ENCODE data around the gene JAKMIP1.

JAKMIP1 gene

GRCh38 chr4:6024313-6024960 lies 175.9 kb downstream of the JAKMIP1 start:
- H3K27ac Mint-ChIP-seq: no peak overlapping the region
- H3K4me3 Mint-ChIP-seq: no peak overlapping the region

DNA sequence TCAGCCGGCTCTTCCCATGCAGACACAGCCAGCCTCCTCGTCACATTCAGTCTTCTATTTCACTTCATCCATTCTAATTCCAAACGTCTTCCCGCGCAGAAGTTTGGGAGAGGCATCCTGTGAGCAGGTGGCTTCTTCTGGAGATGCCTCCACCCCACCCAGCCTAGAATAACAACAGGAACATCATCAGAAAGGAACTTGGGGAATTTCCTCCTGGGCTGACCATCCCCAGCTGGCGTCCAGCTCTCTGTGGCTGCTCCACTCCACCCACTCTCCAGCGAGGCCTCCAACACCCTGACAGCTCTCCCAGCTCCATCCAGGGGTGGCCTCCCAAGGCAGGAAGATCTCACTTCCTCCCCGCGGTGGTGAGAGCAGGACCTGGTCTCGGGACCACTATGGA lies 176.6 kb downstream of the JAKMIP1 start:
- no peak for DNase-seq
- TF ChIP-seq, protein P1, sequence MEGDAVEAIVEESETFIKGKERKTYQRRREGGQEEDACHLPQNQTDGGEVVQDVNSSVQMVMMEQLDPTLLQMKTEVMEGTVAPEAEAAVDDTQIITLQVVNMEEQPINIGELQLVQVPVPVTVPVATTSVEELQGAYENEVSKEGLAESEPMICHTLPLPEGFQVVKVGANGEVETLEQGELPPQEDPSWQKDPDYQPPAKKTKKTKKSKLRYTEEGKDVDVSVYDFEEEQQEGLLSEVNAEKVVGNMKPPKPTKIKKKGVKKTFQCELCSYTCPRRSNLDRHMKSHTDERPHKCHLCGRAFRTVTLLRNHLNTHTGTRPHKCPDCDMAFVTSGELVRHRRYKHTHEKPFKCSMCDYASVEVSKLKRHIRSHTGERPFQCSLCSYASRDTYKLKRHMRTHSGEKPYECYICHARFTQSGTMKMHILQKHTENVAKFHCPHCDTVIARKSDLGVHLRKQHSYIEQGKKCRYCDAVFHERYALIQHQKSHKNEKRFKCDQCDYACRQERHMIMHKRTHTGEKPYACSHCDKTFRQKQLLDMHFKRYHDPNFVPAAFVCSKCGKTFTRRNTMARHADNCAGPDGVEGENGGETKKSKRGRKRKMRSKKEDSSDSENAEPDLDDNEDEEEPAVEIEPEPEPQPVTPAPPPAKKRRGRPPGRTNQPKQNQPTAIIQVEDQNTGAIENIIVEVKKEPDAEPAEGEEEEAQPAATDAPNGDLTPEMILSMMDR (IDR thresholded peaks at IDR 0.05): no peak
- Mint-ChIP-seq H3K4me1 (peaks cover 15% of the 10 kb centered on the region), H3K4me3 (no peak overlapping the region), H3K36me3 (ENCODE audit: low read depth) (no peaks in the 10 kb centered on the region), H3K27me3 (ENCODE audit: low read depth, poor library complexity) (peaks cover 36% of the 10 kb centered on the region), H3K9me3 (no peaks in the 10 kb centered on the region), H3K27ac (no peak overlapping the region)

More at GRCh38 chr4:6024313-6024960, 175.9 kb downstream of the JAKMIP1 start:
- H3K9me3 Mint-ChIP-seq: no peaks in the 10 kb centered on the region
- peaks cover 11% of the 10 kb centered on the region for H3K4me1 Mint-ChIP-seq
- DNase-seq: no peak
- no peaks in the 10 kb centered on the region for H3K36me3 Mint-ChIP-seq (ENCODE audit: low read depth)
- peaks cover 36% of the 10 kb centered on the region for H3K27me3 Mint-ChIP-seq (ENCODE audit: low read depth, poor library complexity)
- TF ChIP-seq, protein P1 (IDR thresholded peaks at IDR 0.05): no peak

DNA sequence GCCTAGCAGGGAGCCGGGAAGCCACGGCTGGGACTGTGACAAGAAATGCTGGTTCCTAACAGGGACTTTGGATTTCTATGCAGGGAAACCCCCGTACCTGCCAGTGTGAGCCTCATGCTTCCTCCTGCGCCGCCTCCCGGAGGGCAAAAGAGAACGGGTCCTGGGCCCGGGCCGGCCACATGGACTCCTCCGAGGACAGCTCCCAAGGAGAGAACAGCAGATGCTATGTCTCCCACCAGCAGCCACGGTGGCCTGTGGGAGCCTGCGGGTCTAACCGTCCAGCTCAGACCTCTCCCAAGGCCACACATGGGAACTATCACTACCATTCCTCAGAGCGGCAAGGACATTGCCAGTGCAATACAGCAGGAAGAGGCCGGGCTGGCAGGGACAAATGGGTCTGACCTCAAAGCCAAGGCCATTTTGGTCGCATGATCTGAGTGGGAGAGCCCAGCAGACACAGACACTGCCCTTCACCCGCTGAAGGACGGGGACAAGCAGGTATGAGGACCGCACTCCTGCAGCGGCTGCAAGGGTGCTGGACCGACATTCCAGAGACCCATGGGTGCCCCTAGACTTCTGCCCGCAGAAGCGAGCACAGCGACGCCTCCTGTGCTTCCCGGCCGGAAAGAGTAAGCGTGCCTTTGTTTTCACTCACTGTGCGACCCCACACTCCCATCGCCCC lies 177.6 kb downstream of the JAKMIP1 start:
- H3K4me1 Mint-ChIP-seq: peaks cover 15% of the 10 kb centered on the region
- no peak overlapping the region for H3K27ac Mint-ChIP-seq
- TF ChIP-seq, protein P1 (IDR thresholded peaks at IDR 0.05): no peak
- H3K36me3 Mint-ChIP-seq (ENCODE audit: low read depth): no peaks in the 10 kb centered on the region
- H3K9me3 Mint-ChIP-seq: no peaks in the 10 kb centered on the region
- peaks cover 43% of the 10 kb centered on the region for H3K27me3 Mint-ChIP-seq (ENCODE audit: low read depth, poor library complexity)
- no peak overlapping the region for H3K4me3 Mint-ChIP-seq
- no peak for DNase-seq

DNA sequence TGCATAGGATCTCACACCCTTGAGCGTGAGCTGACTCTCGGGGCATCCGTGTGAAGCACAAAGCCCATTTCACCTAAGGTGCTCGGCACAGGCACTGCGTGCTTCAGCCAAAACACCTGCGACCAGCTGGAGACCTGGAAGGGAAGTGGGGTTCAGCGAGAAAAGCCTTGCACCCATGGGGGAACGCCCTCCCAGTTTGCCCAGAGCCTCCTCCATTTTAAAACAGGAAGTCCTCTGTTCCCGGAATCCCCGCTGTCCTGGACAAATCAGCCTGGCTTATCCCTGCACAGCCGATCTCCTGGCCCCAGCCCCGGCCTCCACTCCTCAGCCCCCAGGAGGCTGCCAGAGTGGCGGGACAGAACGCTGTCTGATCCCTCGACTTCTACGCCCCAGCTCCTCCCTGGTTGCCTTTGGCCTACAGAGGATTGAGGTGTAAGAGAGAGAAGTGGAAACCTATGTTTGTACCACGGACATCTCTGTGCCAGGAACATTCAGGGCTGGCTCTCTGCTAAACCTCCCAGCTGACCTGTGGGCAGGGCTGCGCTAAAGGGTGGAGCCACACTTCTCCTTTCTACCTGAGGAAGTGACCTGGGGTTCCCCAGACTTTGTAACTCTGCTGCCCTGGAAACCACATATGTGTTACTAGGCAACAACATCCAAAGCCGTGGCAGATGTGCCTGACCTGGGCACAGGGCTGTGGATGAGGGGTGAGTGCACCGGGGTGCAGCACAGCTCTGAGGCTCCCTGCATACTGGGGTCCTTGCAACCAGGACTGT lies 178.3 kb downstream of the JAKMIP1 start:
- Mint-ChIP-seq H3K36me3 (ENCODE audit: low read depth) (no peaks in the 10 kb centered on the region), H3K9me3 (no peaks in the 10 kb centered on the region), H3K27ac (no peak overlapping the region), H3K4me1 (peaks cover 15% of the 10 kb centered on the region), H3K4me3 (no peak overlapping the region), H3K27me3 (ENCODE audit: low read depth, poor library complexity) (peaks cover 43% of the 10 kb centered on the region)
- no peak for DNase-seq
- TF ChIP-seq, protein P1 (IDR thresholded peaks at IDR 0.05): no peak

DNA sequence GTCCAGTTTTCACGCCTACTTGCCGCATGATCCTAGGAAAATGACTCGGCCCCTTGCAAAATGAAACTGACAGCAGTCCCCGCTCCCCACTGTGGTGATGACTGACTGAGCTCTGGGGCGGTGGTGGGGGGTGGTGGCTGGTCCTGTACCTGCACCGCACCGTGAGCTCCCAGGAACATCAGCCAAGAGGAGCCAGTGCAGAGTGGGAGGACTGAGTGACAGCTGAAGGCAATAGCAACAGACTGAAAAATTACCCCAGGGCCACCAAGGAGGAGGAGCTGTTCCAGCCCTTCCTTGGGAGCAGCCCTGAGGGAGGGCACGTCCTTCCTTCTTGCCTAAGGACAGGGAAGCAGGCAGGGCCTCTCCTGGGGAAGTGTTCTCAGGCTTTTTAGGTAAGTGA lies 179.7 kb downstream of the JAKMIP1 start:
- Mint-ChIP-seq H3K36me3 (ENCODE audit: low read depth) (no peaks in the 10 kb centered on the region), H3K4me3 (no peak overlapping the region), H3K9me3 (no peaks in the 10 kb centered on the region), H3K27me3 (ENCODE audit: low read depth, poor library complexity) (peaks cover 44% of the 10 kb centered on the region), H3K4me1 (peaks cover 15% of the 10 kb centered on the region), H3K27ac (no peak overlapping the region)
- DNase-seq: no peak
- TF ChIP-seq, protein P1 (IDR thresholded peaks at IDR 0.05): no peak
